Forelimb muscle (tissue), 1 donor: ENCODE measurements around the gene MAPK1IP1L. TPM values are rescaled to one million over a fixed set of nuclear protein-coding genes. Genes with fewer than 3 reads are reported as not detected.
"Not testable (repeated sequence)": the region's sequence is repeated elsewhere in the genome, so short reads cannot be mapped to it uniquely, and the experiment has no call there.

Source experiments
- DNase-seq: peaks from one replicate; pipeline ENCODE4 v3.0.0-alpha.2; 2013; ENCODE audit warnings: low read depth
- polyA plus RNA-seq: library from polyadenylated mRNA; unstranded; fragments of 120-200 nt; gene quantifications from one replicate; pipeline ENCODE4 v1.2.1, GENCODE V29; 2013; ENCODE audit not compliant: insufficient read length

MAPK1IP1L gene
- polyA plus RNA-seq, 1 donor = 51.7 TPM

- DNase-seq = no peak
These were observed 2.7 kb downstream of the MAPK1IP1L start for GRCh38 chr14:55054098-55054497.

GRCh38 chr14:55057919-55058318, 6.5 kb downstream of the MAPK1IP1L start:
- DNase-seq = no peak

- no peak for DNase-seq
These were observed 7.9 kb downstream of the MAPK1IP1L start for GRCh38 chr14:55059333-55059732.

GRCh38 chr14:55062517-55063351, 11.3 kb downstream of the MAPK1IP1L start:
- no peak for DNase-seq

- not testable (repeated sequence) for DNase-seq
These were observed 13.4 kb downstream of the MAPK1IP1L start for GRCh38 chr14:55064896-55065295.

- no peak for DNase-seq
These were observed 14.0 kb downstream of the MAPK1IP1L start for GRCh38 chr14:55065411-55065810.

GRCh38 chr14:55066223-55066622, 14.8 kb downstream of the MAPK1IP1L start:
- no peak for DNase-seq

- no peak for DNase-seq
These were observed 19.5 kb downstream of the MAPK1IP1L start for GRCh38 chr14:55070981-55071411.

GRCh38 chr14:55071870-55072640, 20.6 kb downstream of the MAPK1IP1L start:
- no peak for DNase-seq

- DNase-seq = no peak
These were observed 22.4 kb downstream of the MAPK1IP1L start for GRCh38 chr14:55073856-55074255.

- DNase-seq = no peak
These were observed 23.2 kb downstream of the MAPK1IP1L start for GRCh38 chr14:55074662-55075061.

GRCh38 chr14:55075628-55076175, 24.3 kb downstream of the MAPK1IP1L start:
- DNase-seq = no peak

- DNase-seq = no peak
These were observed 26.0 kb downstream of the MAPK1IP1L start for GRCh38 chr14:55077170-55078151.

GRCh38 chr14:55079961-55080360, 28.5 kb downstream of the MAPK1IP1L start:
- not testable (repeated sequence) for DNase-seq

- no peak for DNase-seq
These were observed 33.1 kb downstream of the MAPK1IP1L start for GRCh38 chr14:55084401-55085059.

GRCh38 chr14:55085060-55085660, 33.7 kb downstream of the MAPK1IP1L start:
- DNase-seq = no peak

GRCh38 chr14:55086938-55087337, 35.5 kb downstream of the MAPK1IP1L start:
- DNase-seq = no peak

GRCh38 chr14:55088356-55088755, 36.9 kb downstream of the MAPK1IP1L start:
- no peak for DNase-seq

- DNase-seq = no peak
These were observed 40.9 kb downstream of the MAPK1IP1L start for GRCh38 chr14:55092341-55092740.
